ENCODE results near the gene FAM222A.

The FAM222A gene

GRCh38 chr12:109758426-109759420 is 45.1 kb downstream of the FAM222A start:
- no peak for DNase-seq (ENCODE audit: low read depth in 2 of 2)

- DNase-seq (ENCODE audit: low read depth in 2 of 2), result no peak
Observed at GRCh38 chr12:109759595-109759994, 46.0 kb downstream of the FAM222A start.

- DNase-seq (ENCODE audit: low read depth in 2 of 2), result no peak
Observed at GRCh38 chr12:109760031-109760929, 46.7 kb downstream of the FAM222A start.

- DNase-seq (ENCODE audit: low read depth in 2 of 2), result no peak
Observed at GRCh38 chr12:109760930-109761921, 47.6 kb downstream of the FAM222A start.

GRCh38 chr12:109762071-109762672 is 48.5 kb downstream of the FAM222A start:
- no peak for DNase-seq (ENCODE audit: low read depth in 2 of 2)

GRCh38 chr12:109762673-109763191 is 49.1 kb downstream of the FAM222A start:
- no peak for DNase-seq (ENCODE audit: low read depth in 2 of 2)

- no peak for DNase-seq (ENCODE audit: low read depth in 2 of 2)
Observed at GRCh38 chr12:109763201-109763841, 49.7 kb downstream of the FAM222A start.

GRCh38 chr12:109764123-109764522 is 50.5 kb downstream of the FAM222A start:
- no peak for DNase-seq (ENCODE audit: low read depth in 2 of 2)

GRCh38 chr12:109764776-109765445 is 51.3 kb downstream of the FAM222A start:
- no peak for DNase-seq (ENCODE audit: low read depth in 2 of 2)

- no peak for DNase-seq (ENCODE audit: low read depth in 2 of 2)
Observed at GRCh38 chr12:109765446-109765810, 51.8 kb downstream of the FAM222A start.

- DNase-seq (ENCODE audit: low read depth in 2 of 2), result no peak
Observed at GRCh38 chr12:109766251-109766778, 52.7 kb downstream of the FAM222A start.

- no peak for DNase-seq (ENCODE audit: low read depth in 2 of 2)
Observed at GRCh38 chr12:109767456-109767855, 53.8 kb downstream of the FAM222A start.

GRCh38 chr12:109767991-109768900 is 54.6 kb downstream of the FAM222A start:
- DNase-seq (ENCODE audit: low read depth in 2 of 2), result no peak

GRCh38 chr12:109768901-109769670 is 55.5 kb downstream of the FAM222A start:
- no peak for DNase-seq (ENCODE audit: low read depth in 2 of 2)

- DNase-seq (ENCODE audit: low read depth in 2 of 2), result no peak
Observed at GRCh38 chr12:109770104-109770860, 56.7 kb downstream of the FAM222A start.

GRCh38 chr12:109770861-109771670 is 57.4 kb downstream of the FAM222A start:
- no peak for DNase-seq (ENCODE audit: low read depth in 2 of 2)

Measured in stimulated activated CD4-positive, alpha-beta T cell treated with anti-CD3 and anti-CD28 coated beads, Interleukin-4, amount 100 ng/mL, for 48 hours (primary cell).